GM19455 (cell line): ENCODE results near the gene ARPC4.
"Not testable (repeated sequence)": the region's sequence is repeated elsewhere in the genome, so short reads cannot be mapped to it uniquely, and the experiment has no call there.

Experiments used
- ATAC-seq: cut with Tn5 transposase; IDR thresholded peaks from one replicate; pipeline ENCODE4 v1.9.1; 2021; ENCODE audit not compliant: unreplicated experiment

The ARPC4 gene

GRCh38 chr3:9769426-9770275, 23.2 kb upstream of the ARPC4 start, which contains the start of gene CAMK1:
Gene CAMK1, minus strand, starts transcription at chr3:9769947. Its CDS starts 2,198 bp downstream, at chr3:9767749.
- ATAC-seq = peak; percentile 86

GRCh38 chr3:9770276-9770812, 22.5 kb upstream of the ARPC4 start:
- no peak for ATAC-seq

GRCh38 chr3:9771007-9771406, 21.9 kb upstream of the ARPC4 start:
- not testable (repeated sequence) for ATAC-seq

- ATAC-seq = no peak
Observed at GRCh38 chr3:9776896-9777693, 15.8 kb upstream of the ARPC4 start.

GRCh38 chr3:9777694-9778021, 15.2 kb upstream of the ARPC4 start:
- no peak for ATAC-seq

GRCh38 chr3:9778143-9779074, 14.5 kb upstream of the ARPC4 start:
- ATAC-seq = no peak

- ATAC-seq = no peak
Observed at GRCh38 chr3:9779075-9779593, 13.7 kb upstream of the ARPC4 start.

- ATAC-seq = no peak
Observed at GRCh38 chr3:9779721-9780457, 13.0 kb upstream of the ARPC4 start.

GRCh38 chr3:9780458-9780812, 12.4 kb upstream of the ARPC4 start:
- no peak for ATAC-seq

- ATAC-seq = no peak
Observed at GRCh38 chr3:9780910-9781309, 12.0 kb upstream of the ARPC4 start.

GRCh38 chr3:9781551-9781950, 11.3 kb upstream of the ARPC4 start:
- ATAC-seq = no peak

GRCh38 chr3:9781978-9782603, 10.8 kb upstream of the ARPC4 start:
- no peak for ATAC-seq

- no peak for ATAC-seq
Observed at GRCh38 chr3:9782770-9783169, 10.1 kb upstream of the ARPC4 start.

GRCh38 chr3:9783954-9784353, 8.9 kb upstream of the ARPC4 start:
- no peak for ATAC-seq

- no peak for ATAC-seq
Observed at GRCh38 chr3:9784965-9785364, 7.9 kb upstream of the ARPC4 start.

GRCh38 chr3:9785602-9786001, 7.3 kb upstream of the ARPC4 start:
- ATAC-seq = no peak

GRCh38 chr3:9786209-9786739, 6.6 kb upstream of the ARPC4 start:
- no peak for ATAC-seq

GRCh38 chr3:9786825-9787669, 5.8 kb upstream of the ARPC4 start:
- ATAC-seq = no peak
